ENCODE results near the gene TRIM7. TPM values are rescaled to one million over a fixed set of nuclear protein-coding genes. Genes with fewer than 3 reads are reported as not detected.

The TRIM7 gene
- total and polyA plus RNA-seq, 2 experiments from 2014 or later: 0.53 to 0.56 TPM

- no peak for TF ChIP-seq CTCF (conservative IDR thresholded peaks at IDR 0.05; ENCODE audit: low read depth in 2 of 2)
- TF ChIP-seq ZNF462 (CRISPR knock-in tag; IDR thresholded peaks at IDR 0.05): no peak
- no peak for TF ChIP-seq POLR2AphosphoS5 (IDR thresholded peaks at IDR 0.05; ENCODE audit: low read depth)
These were observed 31.5 kb upstream of the TRIM7 start (continued) for GRCh38 chr5:181236471-181236870.

- H3K4me3 Mint-ChIP-seq: no peak overlapping the region
- DNase-seq (ENCODE audit: low spot score) (no peak), ATAC-seq (peak; percentile 4)
- Histone ChIP-seq H2AFZ (no peak overlapping the region), H3K9me2 (ENCODE audit: insufficient read depth) (no peaks in the 10 kb centered on the region), H3K4me3 (no peak overlapping the region), H3K27ac (ENCODE audit: low read depth) (peak overlapping the region; percentile 86), H4K20me1 (replicated peaks; ENCODE audit: insufficient read depth) (peaks cover 50% of the 10 kb centered on the region), H3K79me2 (replicated peaks; ENCODE audit: insufficient read depth) (peaks cover 28% of the 10 kb centered on the region), H3K4me1 (ENCODE audit: insufficient read depth) (peaks cover 10% of the 10 kb centered on the region), H3K4me2 (no peak overlapping the region), H3K36me3 (ENCODE audit: insufficient read depth) (peaks cover 52% of the 10 kb centered on the region), H3K27me3 (ENCODE audit: insufficient read depth) (no peaks in the 10 kb centered on the region), H3F3A (replicated peaks; ENCODE audit: low read depth) (peaks cover 61% of the 10 kb centered on the region)
- H3K4me1 Mint-ChIP-seq: peaks cover 25% of the 10 kb centered on the region
- H3K36me3 Mint-ChIP-seq (ENCODE audit: low read depth): peaks cover 86% of the 10 kb centered on the region
- H3K9me3 Mint-ChIP-seq: peaks cover 6% of the 10 kb centered on the region; the same call in 1 of the 3 replicates
- peaks cover 46% of the 10 kb centered on the region for H3K27me3 Mint-ChIP-seq (ENCODE audit: insufficient read depth, low read depth, poor library complexity)
- H3K27ac Mint-ChIP-seq: peak overlapping the region; percentile 83; the same call in 1 of the 2 replicates
- TF ChIP-seq ZNF462 (CRISPR knock-in tag; IDR thresholded peaks at IDR 0.05) (no peak), NANOG (IDR thresholded peaks at IDR 0.05; ENCODE audit: borderline replicate concordance) (no peak), EZH2phosphoT487 (IDR thresholded peaks at IDR 0.05; ENCODE audit: unreplicated experiment) (no peak), ZNF331 (CRISPR knock-in tag; IDR thresholded peaks at IDR 0.05; ENCODE audit: low read depth) (no peak), POLR2AphosphoS5 (IDR thresholded peaks at IDR 0.05; ENCODE audit: low read depth) (peak; percentile 77)
These were observed 30.8 kb upstream of the TRIM7 start for GRCh38 chr5:181235689-181236366.
